Naive thymus-derived CD4-positive, alpha-beta T cell (primary cell): ENCODE results near the gene ALG1L2. TPM values are rescaled to one million over a fixed set of nuclear protein-coding genes. Genes with fewer than 3 reads are reported as not detected.
"Not testable (repeated sequence)": the region's sequence is repeated elsewhere in the genome, so short reads cannot be mapped to it uniquely, and the experiment has no call there.

Experiments
- ATAC-seq: fragments of 150-1000 bp; cut with Tn5 transposase; 2 replicates; pipeline ENCODE4 v1.10.0; 2021; ENCODE audit warnings: mild to moderate bottlenecking, moderate library complexity
- CTCF ChIA-PET: fragments of 350-600 bp; sonication (Branson Sonifier 250); formaldehyde crosslinking; loops from one replicate; lab custom pipeline; 2021; ENCODE audit warnings: antibody characterized with exemption; lab: Charles Lee
- POLR2A ChIA-PET: fragments of 350-600 bp; sonication (Branson Sonifier 250); formaldehyde crosslinking; loops from one replicate; lab custom pipeline; 2021; ENCODE audit warnings: antibody characterized with exemption, inconsistent platforms; lab: Charles Lee
- DNase-seq, 9 donors: peaks; one replicate each; pipeline versions ENCODE4 v3.0.0 to v3.0.0-alpha.2; 2020 to 2022; ENCODE audit warnings: mixed read lengths in 1 of 9
- H3K27ac ChIP-seq: one replicate; pipeline ENCODE4 v1.7.0; 2013; ENCODE audit warnings: mild to moderate bottlenecking, low read depth, low read length, moderate library complexity
- H3K27me3 ChIP-seq, 2 donors: one replicate each; pipeline ENCODE4 v1.7.0; 2013; ENCODE audit warnings: low read length in 2 of 2, mild to moderate bottlenecking in 2 of 2, moderate library complexity in 2 of 2; ENCODE audit not compliant: control insufficient read depth in 2 of 2, insufficient read depth in 2 of 2
- H3K36me3 ChIP-seq, 3 experiments: 1 replicate in 2 of 3; 2 replicates in 1 of 3; pipeline ENCODE4 v1.7.0; 2013; ENCODE audit warnings: low read length in 3 of 3, mild to moderate bottlenecking in 3 of 3, moderate library complexity in 1 of 3; ENCODE audit not compliant: insufficient read depth in 3 of 3, control insufficient read depth in 2 of 3
- H3K4me1 ChIP-seq, 2 donors: one replicate each; pipeline ENCODE4 v1.7.0; 2013; ENCODE audit warnings: low read length in 2 of 2, mild to moderate bottlenecking in 2 of 2, moderate library complexity in 1 of 2; ENCODE audit not compliant: control insufficient read depth in 2 of 2, insufficient read depth in 2 of 2
- H3K4me3 ChIP-seq: 2 replicates; pipeline ENCODE4 v1.7.0; 2013; ENCODE audit warnings: mild to moderate bottlenecking, low read length
- H3K9me3 ChIP-seq, 3 experiments: 1 replicate in 2 of 3; 2 replicates in 1 of 3; pipeline ENCODE4 v1.7.0; 2013; ENCODE audit warnings: low read length in 3 of 3; ENCODE audit not compliant: control insufficient read depth in 2 of 3
- H3K27ac Mint-ChIP-seq, 9 donors: one replicate each; pipeline ENCODE4 v1.8.0; 2020 to 2022; ENCODE audit warnings: mixed read lengths in 9 of 9, mild to moderate bottlenecking in 8 of 9, moderate library complexity in 5 of 9, inconsistent platforms in 2 of 9
- H3K27me3 Mint-ChIP-seq, 5 donors: one replicate each; pipeline ENCODE4 v1.8.0; 2021 to 2022; ENCODE audit warnings: mixed read lengths in 5 of 5, mild to moderate bottlenecking in 1 of 5
- H3K36me3 Mint-ChIP-seq, 5 donors: one replicate each; pipeline ENCODE4 v1.8.0; 2020 to 2022; ENCODE audit warnings: mixed read lengths in 5 of 5, mild to moderate bottlenecking in 3 of 5, inconsistent platforms in 1 of 5
- H3K4me1 Mint-ChIP-seq, 7 donors: one replicate each; pipeline ENCODE4 v1.8.0; 2020 to 2022; ENCODE audit warnings: mixed read lengths in 7 of 7, mild to moderate bottlenecking in 3 of 7, inconsistent platforms in 1 of 7
- H3K4me3 Mint-ChIP-seq, 10 donors: one replicate each; pipeline ENCODE4 v1.8.0; 2020 to 2022; ENCODE audit warnings: mild to moderate bottlenecking in 10 of 10, mixed read lengths in 10 of 10, moderate library complexity in 6 of 10, inconsistent platforms in 2 of 10
- H3K9me3 Mint-ChIP-seq, 11 donors: one replicate each; pipeline ENCODE4 v1.8.0; 2020 to 2022; ENCODE audit warnings: mixed read lengths in 11 of 11, mild to moderate bottlenecking in 4 of 11, inconsistent platforms in 1 of 11, moderate library complexity in 1 of 11
- intact Hi-C, 2 donors: fragments of 100-400 bp; cut with micrococcal nuclease; formaldehyde crosslinking; loops; one replicate each; pipeline ENCODE4 v1.15.1; 2023
- polyA plus RNA-seq, 2 donors: library from polyadenylated mRNA; unstranded; fragments of 300-500 nt; fragmentation: Illumina TruSeq; gene quantifications; one replicate each; pipeline ENCODE4 v1.2.3, GENCODE V29; 2021
- total RNA-seq, 6 experiments: library from RNA in 5 of 6; stranded (reverse) in 5 of 6; gene quantifications; 1 replicate in 5 of 6; 2 replicates in 1 of 6; pipeline ENCODE4 v1.2.3 and lab custom pipeline; 2021 to 2026

ALG1L2 gene
- total RNA-seq, result 1 to 10 TPM in 3 of 5 experiments, under 1 TPM in 1, not detected in 1; 0.90 to 2.0 (median 1.6) TPM
- polyA plus RNA-seq, result not detected
- not detected for total RNA-seq (lab: John Stamatoyannopoulos, UW)

- DNase-seq (no peak), ATAC-seq (no peak)
- Histone ChIP-seq H3K27me3 (no peaks in the 10 kb centered on the region), H3K27ac (no peak within 1 kb of the TSS), H3K36me3 (no peaks in the 10 kb centered on the region), H3K4me1 (no peaks in the 10 kb centered on the region), H3K9me3 (no peaks in the 10 kb centered on the region), H3K4me3 (no peak within 1 kb of the TSS)
- H3K4me1 Mint-ChIP-seq, result peaks cover 0 to 6% (median 0%) of the 10 kb centered on the region in 7 donors
- ChIA-PET POLR2A (no interaction called here), CTCF (no interaction called here)
- peaks cover 0 to 5% (median 0%) of the 10 kb centered on the region in 5 donors for H3K36me3 Mint-ChIP-seq
- no peak within 1 kb of the TSS for H3K27ac Mint-ChIP-seq
- H3K9me3 Mint-ChIP-seq, result peaks cover 0 to 4% (median 0%) of the 10 kb centered on the region in 11 donors
- H3K27me3 Mint-ChIP-seq, result peaks cover 3 to 18% (median 14%) of the 10 kb centered on the region in 5 donors
- no peak within 1 kb of the TSS for H3K4me3 Mint-ChIP-seq
- intact Hi-C loops, result no loop called here
Observed at GRCh38 chr3:130081351-130081881, at the start of gene ALG1L2. Gene ALG1L2 (plus strand): TSS chr3:130081831. CDS start chr3:130082017, 186 bp downstream.

DNA sequence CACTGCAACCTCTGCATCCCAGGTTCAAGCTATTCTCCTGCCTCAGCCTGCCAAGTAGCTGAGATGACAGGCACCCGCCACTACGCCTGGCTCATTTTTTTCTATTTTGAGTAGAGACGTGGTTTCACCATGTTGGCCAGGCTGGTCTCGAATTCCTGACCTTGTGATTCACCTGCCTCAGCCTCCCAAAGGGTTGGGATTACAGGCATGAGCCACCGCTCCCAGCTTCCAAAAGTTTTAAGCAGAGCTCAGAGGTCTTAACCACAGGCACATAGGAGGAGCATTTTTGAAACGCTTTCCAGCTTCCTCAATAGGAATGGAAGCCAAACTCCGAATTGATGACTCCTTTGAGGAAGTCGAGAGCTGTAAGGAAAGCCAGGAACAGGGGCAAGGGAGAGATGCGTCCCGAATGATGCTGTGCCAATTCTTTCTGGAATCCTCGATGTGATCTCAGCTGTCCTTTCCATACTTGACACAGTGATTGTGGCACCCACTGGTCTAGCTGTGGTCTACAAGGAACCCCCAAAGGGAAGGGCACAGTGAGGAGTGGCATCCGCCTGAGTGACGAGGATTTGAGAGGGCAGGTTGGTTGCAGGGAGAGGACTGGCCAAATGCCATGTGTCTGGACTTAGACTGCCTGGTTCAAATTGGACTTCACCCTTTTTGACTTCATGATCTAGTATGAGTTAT is 44.4 kb upstream of the ALG1L2 start:
- H3K9me3 Mint-ChIP-seq, H3K9me3 ChIP-seq, H3K36me3 ChIP-seq, H3K4me1 ChIP-seq, H3K4me3 Mint-ChIP-seq, H3K27ac Mint-ChIP-seq, H3K27ac ChIP-seq, H3K4me1 Mint-ChIP-seq, ATAC-seq, intact Hi-C loops, DNase-seq, H3K36me3 Mint-ChIP-seq, H3K27me3 ChIP-seq, CTCF ChIA-PET, H3K4me3 ChIP-seq, POLR2A ChIA-PET: not testable (repeated sequence)
- peaks cover 0 to 13% (median 6%) of the 10 kb centered on the region in 5 donors for H3K27me3 Mint-ChIP-seq

GRCh38 chr3:130042736-130043135 is 38.9 kb upstream of the ALG1L2 start:
- H3K36me3 Mint-ChIP-seq, H3K4me1 Mint-ChIP-seq, H3K27me3 ChIP-seq, H3K9me3 ChIP-seq, ATAC-seq, H3K4me1 ChIP-seq, H3K9me3 Mint-ChIP-seq, DNase-seq, H3K4me3 Mint-ChIP-seq, H3K36me3 ChIP-seq, H3K27ac ChIP-seq, H3K27me3 Mint-ChIP-seq, H3K4me3 ChIP-seq, H3K27ac Mint-ChIP-seq, intact Hi-C loops, CTCF ChIA-PET, POLR2A ChIA-PET: not testable (repeated sequence)

DNA sequence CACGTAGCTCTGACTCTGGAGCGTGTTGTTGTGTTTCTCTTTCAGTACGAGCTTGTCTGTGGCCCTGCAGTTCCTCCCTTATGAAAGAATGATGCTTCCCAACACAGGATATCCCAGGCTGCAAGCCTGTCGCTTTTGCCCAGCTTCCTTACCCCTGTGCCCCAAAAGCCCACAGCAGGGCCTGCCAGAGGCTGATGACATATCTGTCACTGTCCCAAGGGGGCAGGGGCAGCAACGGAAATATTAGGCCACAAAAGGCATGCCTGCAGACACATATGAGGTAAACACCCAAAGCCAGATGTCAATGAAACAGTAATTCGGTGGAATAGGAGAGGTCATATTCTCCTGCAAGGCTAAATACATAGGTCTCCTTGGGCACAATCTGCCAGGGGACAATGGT is 38.0 kb upstream of the ALG1L2 start:
- H3K27ac Mint-ChIP-seq, CTCF ChIA-PET, H3K4me3 ChIP-seq, H3K27ac ChIP-seq, H3K4me1 ChIP-seq, H3K36me3 ChIP-seq, H3K27me3 ChIP-seq, ATAC-seq, H3K27me3 Mint-ChIP-seq, POLR2A ChIA-PET, intact Hi-C loops, H3K36me3 Mint-ChIP-seq, H3K4me1 Mint-ChIP-seq, H3K9me3 Mint-ChIP-seq, DNase-seq, H3K4me3 Mint-ChIP-seq, H3K9me3 ChIP-seq: not testable (repeated sequence)

DNA sequence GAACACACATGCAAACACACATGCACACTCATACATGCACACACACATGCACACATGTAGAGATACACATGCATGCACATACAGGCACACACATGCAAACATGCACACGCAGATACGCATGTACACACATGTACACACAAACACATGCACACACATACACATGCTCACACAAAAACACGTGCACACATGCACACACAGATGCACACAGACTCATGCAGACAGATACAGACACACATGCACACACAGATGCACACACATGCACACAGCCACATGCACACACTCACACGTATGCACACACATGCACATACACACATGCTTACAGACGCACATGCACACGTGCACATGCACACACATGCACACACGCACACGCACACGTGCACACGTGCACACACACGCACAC is 37.3 kb upstream of the ALG1L2 start:
- no peak overlapping the region for H3K4me3 Mint-ChIP-seq
- no peak for DNase-seq
- H3K27me3 Mint-ChIP-seq, result peaks cover 0 to 5% (median 0%) of the 10 kb centered on the region in 5 donors
- intact Hi-C loops, result no loop called here
- Histone ChIP-seq H3K9me3 (no peaks in the 10 kb centered on the region), H3K4me3 (no peak overlapping the region), H3K4me1 (no peaks in the 10 kb centered on the region), H3K36me3 (no peaks in the 10 kb centered on the region), H3K27me3 (no peaks in the 10 kb centered on the region), H3K27ac (no peak overlapping the region)
- H3K36me3 Mint-ChIP-seq, result no peaks in the 10 kb centered on the region
- peaks cover 0 to 6% (median 0%) of the 10 kb centered on the region in 7 donors for H3K4me1 Mint-ChIP-seq
- H3K27ac Mint-ChIP-seq, result no peak overlapping the region
- CTCF ChIA-PET, result no interaction called here
- ATAC-seq, result no peak
- H3K9me3 Mint-ChIP-seq, result peaks cover 0 to 7% (median 0%) of the 10 kb centered on the region in 11 donors
- POLR2A ChIA-PET, result no interaction called here

- DNase-seq, result no peak
- intact Hi-C loops, result no loop called here
- Histone ChIP-seq H3K4me3 (no peak overlapping the region), H3K4me1 (no peaks in the 10 kb centered on the region), H3K27ac (no peak overlapping the region), H3K36me3 (no peaks in the 10 kb centered on the region), H3K27me3 (no peaks in the 10 kb centered on the region), H3K9me3 (no peaks in the 10 kb centered on the region)
- ATAC-seq, result no peak
- H3K9me3 Mint-ChIP-seq, result peaks cover 0 to 7% (median 0%) of the 10 kb centered on the region in 11 donors
- ChIA-PET POLR2A (no interaction called here), CTCF (no interaction called here)
- peaks cover 0 to 4% (median 0%) of the 10 kb centered on the region in 7 donors for H3K4me1 Mint-ChIP-seq
- peaks cover 0 to 6% (median 0%) of the 10 kb centered on the region in 5 donors for H3K27me3 Mint-ChIP-seq
- no peak overlapping the region for H3K4me3 Mint-ChIP-seq
- no peak overlapping the region for H3K27ac Mint-ChIP-seq
- H3K36me3 Mint-ChIP-seq, result no peaks in the 10 kb centered on the region
Observed at GRCh38 chr3:130048726-130049125, 32.9 kb upstream of the ALG1L2 start.

- ATAC-seq, CTCF ChIA-PET, H3K9me3 ChIP-seq, H3K4me1 Mint-ChIP-seq, intact Hi-C loops, H3K4me1 ChIP-seq, H3K27me3 ChIP-seq, H3K36me3 Mint-ChIP-seq, H3K27ac ChIP-seq, DNase-seq, H3K9me3 Mint-ChIP-seq, H3K4me3 ChIP-seq, H3K27me3 Mint-ChIP-seq, H3K27ac Mint-ChIP-seq, H3K36me3 ChIP-seq, H3K4me3 Mint-ChIP-seq, POLR2A ChIA-PET: not testable (repeated sequence)
Observed at GRCh38 chr3:130052366-130052765, 29.3 kb upstream of the ALG1L2 start.
